HepG2 (cell line): ENCODE measurements around the gene MYLK3. TPM values are rescaled to one million over a fixed set of nuclear protein-coding genes. Genes with fewer than 3 reads are reported as not detected.

Source experiments
- ATAC-seq: fragments of 200-7000 bp; cut with Tn5 transposase; 3 replicates; pipeline ENCODE4 v1.9.1; 2020; ENCODE audit warnings: mild to moderate bottlenecking, moderate library complexity
- BruUV-seq: library from RNA; stranded (reverse); fragments of 400-500 nt; replicated peaks from 2 replicates; lab custom pipeline; 2021; lab: Mats Ljungman, UMichigan
- CTCF ChIA-PET: fragments of 300-600 bp; formaldehyde crosslinking; extraction: SDS; loops from one replicate; lab custom pipeline; 2021; ENCODE audit warnings: low total read pairs, inconsistent platforms, low intra/inter-chr PET ratio; lab: Yijun Ruan, JAX
- POLR2A ChIA-PET: fragments of 350-600 bp; sonication (Branson Sonifier 250); formaldehyde crosslinking; loops from one replicate; lab custom pipeline; 2020; ENCODE audit warnings: antibody characterized with exemption, inconsistent platforms; lab: Yijun Ruan, JAX
- DNase-seq: peaks from one replicate; pipeline ENCODE4 v3.0.0-alpha.2; 2015; ENCODE audit warnings: low spot score
- FAIRE-seq: peaks from 3 replicates; lab custom pipeline; 2011; peaks lifted over from hg19 to GRCh38; lab: Jason Lieb, UNC
- H2AFZ ChIP-seq: one replicate; pipeline ENCODE4 v1.6.1; 2011; ENCODE audit warnings: low read length, inconsistent platforms
- H3K27ac ChIP-seq: fragments of 300-600 bp; 3 replicates; pipeline ENCODE4 v1.8.0; 2011; ENCODE audit warnings: mixed run types, mild to moderate bottlenecking, mixed read lengths, low read length, inconsistent platforms; ENCODE audit not compliant: insufficient read depth; ENCODE audit errors: extremely low read length
- H3K27me3 ChIP-seq, 2 experiments: fragments of 200-600 bp in 1 of 2; 2 replicates in 1 of 2; 3 replicates in 1 of 2; pipeline versions ENCODE4 v1.6.0 to v1.8.0; 2011; ENCODE audit warnings: low read length in 2 of 2, mild to moderate bottlenecking in 2 of 2, moderate library complexity in 2 of 2, inconsistent platforms in 1 of 2; ENCODE audit not compliant: insufficient read depth in 2 of 2, control insufficient read depth in 1 of 2
- H3K36me3 ChIP-seq, 2 experiments: fragments of 200-600 bp in 1 of 2; replicated peaks in 1 of 2; 2 replicates in 1 of 2; 3 replicates in 1 of 2; pipeline versions ENCODE4 v1.5.1 to v1.8.0; 2011; ENCODE audit warnings: low read length in 2 of 2, inconsistent platforms in 1 of 2; ENCODE audit not compliant: insufficient read depth in 2 of 2, control insufficient read depth in 1 of 2
- H3K4me1 ChIP-seq: 2 replicates; pipeline ENCODE4 v1.5.1; 2012; ENCODE audit warnings: low read length, inconsistent platforms; ENCODE audit not compliant: insufficient read depth
- H3K4me2 ChIP-seq: 2 replicates; pipeline ENCODE4 v1.6.0; 2011; ENCODE audit warnings: low read depth, low read length, inconsistent platforms
- H3K4me3 ChIP-seq, 3 experiments: fragments of 200-600 bp in 1 of 3; sonication (generic), shearing (Covaris generic) in 1 of 3; replicated peaks in 1 of 3; 2 replicates each; pipeline ENCODE4 v1.5.1; 2011 to 2016; ENCODE audit warnings: low read length in 3 of 3, inconsistent platforms in 2 of 3, low read depth in 2 of 3, mild to moderate bottlenecking in 2 of 3, control low read depth in 1 of 3, mixed read lengths in 1 of 3; ENCODE audit not compliant: insufficient read depth in 1 of 3
- H3K79me2 ChIP-seq: one replicate; pipeline ENCODE4 v1.6.1; 2011; ENCODE audit warnings: low read length, inconsistent platforms; ENCODE audit not compliant: insufficient read depth
- H3K9ac ChIP-seq: 2 replicates; pipeline ENCODE4 v1.6.0; 2011; ENCODE audit warnings: mild to moderate bottlenecking, low read depth, low read length, inconsistent platforms; ENCODE audit not compliant: insufficient read depth
- H3K9me3 ChIP-seq: 2 replicates; pipeline ENCODE4 v1.5.1; 2012; ENCODE audit warnings: mild to moderate bottlenecking, low read length
- H4K20me1 ChIP-seq: 2 replicates; pipeline ENCODE4 v1.6.0; 2011; ENCODE audit warnings: inconsistent platforms, mild to moderate bottlenecking, low read length, moderate library complexity; ENCODE audit not compliant: insufficient read depth
- DNMT3B ChIP-seq: conservative IDR thresholded peaks from 2 replicates; pipeline ENCODE4 v1.6.1; 2016; ENCODE audit warnings: missing biosample characterization, control low read depth
- EZH2 ChIP-seq: conservative IDR thresholded peaks from 2 replicates; pipeline ENCODE4 v1.6.1; 2012; ENCODE audit warnings: mild to moderate bottlenecking, low read depth, low read length, moderate library complexity
- IRF1 ChIP-seq: sonication (generic); formaldehyde crosslinking; IDR thresholded peaks from 2 replicates; pipeline ENCODE4 v1.4.0; 2020; ENCODE audit warnings: low read depth, mild to moderate bottlenecking, missing genetic modification reagents
- SSRP1 ChIP-seq: IDR thresholded peaks from 2 replicates; pipeline ENCODE4 v1.6.1; 2016; ENCODE audit warnings: control low read depth
- ZNF124 ChIP-seq: sonication (generic); formaldehyde crosslinking; IDR thresholded peaks from 2 replicates; pipeline ENCODE4 v1.4.0; 2020; ENCODE audit warnings: missing genetic modification reagents
- ZNF280D ChIP-seq: sonication (generic); formaldehyde crosslinking; IDR thresholded peaks from 2 replicates; pipeline ENCODE4 v1.5.1; 2020; ENCODE audit warnings: mild to moderate bottlenecking, missing genetic modification reagents
- ZNF510 ChIP-seq: sonication (generic); formaldehyde crosslinking; IDR thresholded peaks from 2 replicates; pipeline ENCODE4 v1.4.0; 2020; ENCODE audit warnings: low read depth, mild to moderate bottlenecking, missing genetic modification reagents
- ZNF629 ChIP-seq: sonication (generic); formaldehyde crosslinking; conservative IDR thresholded peaks from 2 replicates; pipeline ENCODE4 v1.5.0; 2020; ENCODE audit warnings: missing genetic modification reagents
- WGBS: methylation state at CpG from one replicate; pipeline ENCODE4 v1.1.6; 2017; ENCODE audit warnings: low lambda C conversion rate; 5-methylcytosine and 5-hydroxymethylcytosine counted together
- in situ Hi-C: cut with HindIII; loops from 2 replicates; pipeline ENCODE4 v1.10.0; 2017; ENCODE audit warnings: low pct_unique_long_range_greater_than_20kb; ENCODE audit not compliant: extremely low pct_ligation_motif_present
- intact Hi-C: fragments of 100-400 bp; cut with micrococcal nuclease; formaldehyde crosslinking; loops from one replicate; pipeline ENCODE4 v1.10.0; 2022; ENCODE audit not compliant: unreplicated experiment
- polyA plus RNA-seq, 8 experiments: library from polyadenylated mRNA; depleted of rRNA in 3 of 8; stranded (reverse) in 7 of 8; unstranded in 1 of 8; fragments of >200 nt; fragmentation: Illumina TruSeq in 4 of 8; extraction: Trizol in 4 of 8; gene quantifications; 2 replicates each; pipeline versions ENCODE4 v1.2.1 to v1.2.3, GENCODE V29; 2011 to 2016; ENCODE audit warnings: low read depth in 4 of 8, missing spikeins in 1 of 8, mixed read lengths in 1 of 8; ENCODE audit not compliant: insufficient read depth in 1 of 8
- total RNA-seq, 5 experiments: library from RNA; depleted of rRNA; stranded (reverse); fragments of >200 nt; fragmentation: Illumina TruSeq; extraction: Trizol; gene quantifications; 2 replicates each; pipeline ENCODE4 v1.2.3, GENCODE V29; 2016; ENCODE audit warnings: low read depth in 1 of 5
- TF ChIP-seq, protein P1 (sequence below): sonication (generic); formaldehyde crosslinking; IDR thresholded peaks from 2 replicates; pipeline ENCODE4 v1.5.0; 2020; ENCODE audit warnings: missing genetic modification reagents
- TF ChIP-seq, protein P2 (sequence below): sonication (generic); formaldehyde crosslinking; IDR thresholded peaks from 2 replicates; pipeline ENCODE4 v1.4.0; 2020; ENCODE audit warnings: missing genetic modification reagents, borderline replicate concordance
- TF ChIP-seq, protein P3 (sequence below): sonication (generic); formaldehyde crosslinking; IDR thresholded peaks from 2 replicates; pipeline ENCODE4 v1.5.0; 2020; ENCODE audit warnings: mild to moderate bottlenecking, missing genetic modification reagents

MYLK3 gene
- total and polyA plus RNA-seq, 2 of the 13 experiments (the other 11 are each of a cell fraction or from before 2014, with no cell fraction given), result 0.04 to 0.18 TPM

GRCh38 chr16:46762583-46762982 lies 14.4 kb upstream of the MYLK3 start (continued):
- TF ChIP-seq, protein P1, sequence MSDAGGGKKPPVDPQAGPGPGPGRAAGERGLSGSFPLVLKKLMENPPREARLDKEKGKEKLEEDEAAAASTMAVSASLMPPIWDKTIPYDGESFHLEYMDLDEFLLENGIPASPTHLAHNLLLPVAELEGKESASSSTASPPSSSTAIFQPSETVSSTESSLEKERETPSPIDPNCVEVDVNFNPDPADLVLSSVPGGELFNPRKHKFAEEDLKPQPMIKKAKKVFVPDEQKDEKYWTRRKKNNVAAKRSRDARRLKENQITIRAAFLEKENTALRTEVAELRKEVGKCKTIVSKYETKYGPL (CRISPR knock-in tag), result no peak
- TF ChIP-seq, protein P2, sequence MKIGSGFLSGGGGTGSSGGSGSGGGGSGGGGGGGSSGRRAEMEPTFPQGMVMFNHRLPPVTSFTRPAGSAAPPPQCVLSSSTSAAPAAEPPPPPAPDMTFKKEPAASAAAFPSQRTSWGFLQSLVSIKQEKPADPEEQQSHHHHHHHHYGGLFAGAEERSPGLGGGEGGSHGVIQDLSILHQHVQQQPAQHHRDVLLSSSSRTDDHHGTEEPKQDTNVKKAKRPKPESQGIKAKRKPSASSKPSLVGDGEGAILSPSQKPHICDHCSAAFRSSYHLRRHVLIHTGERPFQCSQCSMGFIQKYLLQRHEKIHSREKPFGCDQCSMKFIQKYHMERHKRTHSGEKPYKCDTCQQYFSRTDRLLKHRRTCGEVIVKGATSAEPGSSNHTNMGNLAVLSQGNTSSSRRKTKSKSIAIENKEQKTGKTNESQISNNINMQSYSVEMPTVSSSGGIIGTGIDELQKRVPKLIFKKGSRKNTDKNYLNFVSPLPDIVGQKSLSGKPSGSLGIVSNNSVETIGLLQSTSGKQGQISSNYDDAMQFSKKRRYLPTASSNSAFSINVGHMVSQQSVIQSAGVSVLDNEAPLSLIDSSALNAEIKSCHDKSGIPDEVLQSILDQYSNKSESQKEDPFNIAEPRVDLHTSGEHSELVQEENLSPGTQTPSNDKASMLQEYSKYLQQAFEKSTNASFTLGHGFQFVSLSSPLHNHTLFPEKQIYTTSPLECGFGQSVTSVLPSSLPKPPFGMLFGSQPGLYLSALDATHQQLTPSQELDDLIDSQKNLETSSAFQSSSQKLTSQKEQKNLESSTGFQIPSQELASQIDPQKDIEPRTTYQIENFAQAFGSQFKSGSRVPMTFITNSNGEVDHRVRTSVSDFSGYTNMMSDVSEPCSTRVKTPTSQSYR, result no peak
- TF ChIP-seq DNMT3B (CRISPR knock-in tag) (no peak), ZNF124 (CRISPR knock-in tag) (no peak), IRF1 (CRISPR knock-in tag) (no peak)
- TF ChIP-seq, protein P3, sequence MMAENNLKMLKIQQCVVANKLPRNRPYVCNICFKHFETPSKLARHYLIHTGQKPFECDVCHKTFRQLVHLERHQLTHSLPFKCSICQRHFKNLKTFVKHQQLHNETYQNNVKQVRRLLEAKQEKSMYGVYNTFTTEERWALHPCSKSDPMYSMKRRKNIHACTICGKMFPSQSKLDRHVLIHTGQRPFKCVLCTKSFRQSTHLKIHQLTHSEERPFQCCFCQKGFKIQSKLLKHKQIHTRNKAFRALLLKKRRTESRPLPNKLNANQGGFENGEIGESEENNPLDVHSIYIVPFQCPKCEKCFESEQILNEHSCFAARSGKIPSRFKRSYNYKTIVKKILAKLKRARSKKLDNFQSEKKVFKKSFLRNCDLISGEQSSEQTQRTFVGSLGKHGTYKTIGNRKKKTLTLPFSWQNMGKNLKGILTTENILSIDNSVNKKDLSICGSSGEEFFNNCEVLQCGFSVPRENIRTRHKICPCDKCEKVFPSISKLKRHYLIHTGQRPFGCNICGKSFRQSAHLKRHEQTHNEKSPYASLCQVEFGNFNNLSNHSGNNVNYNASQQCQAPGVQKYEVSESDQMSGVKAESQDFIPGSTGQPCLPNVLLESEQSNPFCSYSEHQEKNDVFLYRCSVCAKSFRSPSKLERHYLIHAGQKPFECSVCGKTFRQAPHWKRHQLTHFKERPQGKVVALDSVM (CRISPR knock-in tag), result no peak

DNA sequence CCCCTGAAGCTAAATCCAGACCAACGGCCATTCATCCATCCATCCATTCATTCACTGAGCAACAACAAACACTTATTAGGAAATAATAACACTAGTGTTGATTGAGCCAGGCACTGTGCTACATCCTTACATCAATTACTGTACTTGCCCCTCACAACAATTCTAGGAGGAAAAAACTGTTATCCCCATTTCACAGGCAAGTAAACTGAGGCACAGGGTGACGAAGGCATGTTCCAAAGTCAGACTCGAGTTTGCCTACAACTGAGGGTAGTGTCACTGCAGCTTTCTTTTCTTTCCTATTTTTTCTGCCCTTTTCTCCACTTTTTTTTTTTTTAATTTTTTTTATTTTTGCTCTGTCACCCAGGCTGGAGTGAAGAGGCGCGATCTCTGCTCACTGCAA lies 11.2 kb upstream of the MYLK3 start:
- ATAC-seq (no peak), FAIRE-seq (no peak), DNase-seq (no peak)
- peaks cover 14% of the 10 kb centered on the region for H3K4me1 ChIP-seq
- in situ Hi-C loops, result no loop called here
- ChIA-PET POLR2A (no interaction called here), CTCF (no interaction called here)
- no peaks in the 10 kb centered on the region for H3K36me3 ChIP-seq
- intact Hi-C loops, result no loop called here
- no peak overlapping the region for H3K9ac ChIP-seq
- WGBS, result 47% methylated on average over 5 of the region's 5 CpGs
- no peak overlapping the region for H3K27ac ChIP-seq
- no peaks in the 10 kb centered on the region for H3K79me2 ChIP-seq
- H2AFZ ChIP-seq, result no peak overlapping the region
- no peak overlapping the region for H3K4me3 ChIP-seq
- no peaks in the 10 kb centered on the region for H3K9me3 ChIP-seq
- BruUV-seq, result no TSS peak
- peaks cover 13 to 56% of the 10 kb centered on the region in 2 experiments; a peak in 4 of 5 replicates for H3K27me3 ChIP-seq
- no peak overlapping the region for H3K4me2 ChIP-seq
- no peaks in the 10 kb centered on the region for H4K20me1 ChIP-seq
- TF ChIP-seq ZNF629 (CRISPR knock-in tag) (peak; percentile 76), ZNF280D (no peak), EZH2 (no peak), SSRP1 (CRISPR knock-in tag) (no peak), ZNF510 (CRISPR knock-in tag) (no peak)
